ENCODE measurements around the gene DEPP1.

DNA sequence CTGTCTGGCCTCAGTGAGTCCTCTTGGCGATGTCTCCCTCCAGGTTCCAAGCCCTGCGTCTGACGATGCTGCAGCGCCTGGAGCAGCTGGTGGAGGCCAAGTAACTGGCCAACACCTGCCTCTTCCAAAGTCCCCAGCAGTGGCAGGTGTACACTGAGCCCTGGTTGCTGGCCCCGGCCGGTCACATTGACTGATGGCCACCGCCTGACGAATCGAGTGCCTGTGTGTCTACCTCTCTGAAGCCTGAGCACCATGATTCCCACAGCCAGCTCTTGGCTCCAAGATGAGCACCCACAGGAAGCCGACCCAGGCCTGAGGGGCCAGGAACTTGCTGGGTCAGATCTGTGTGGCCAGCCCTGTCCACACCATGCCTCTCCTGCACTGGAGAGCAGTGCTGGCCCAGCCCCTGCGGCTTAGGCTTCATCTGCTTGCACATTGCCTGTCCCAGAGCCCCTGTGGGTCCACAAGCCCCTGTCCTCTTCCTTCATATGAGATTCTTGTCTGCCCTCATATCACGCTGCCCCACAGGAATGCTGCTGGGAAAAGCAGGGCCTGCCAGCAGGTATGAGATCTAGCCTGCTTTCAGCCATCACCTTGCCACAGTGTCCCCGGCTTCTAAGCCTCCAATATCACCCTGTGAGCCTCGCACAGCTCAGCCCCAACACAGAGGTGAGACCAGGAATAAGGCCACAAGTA, 14.8 kb upstream of the DEPP1 start:
- no peak for TF ChIP-seq POLR2A (IDR thresholded peaks at IDR 0.05)
- TF ChIP-seq, protein P1, sequence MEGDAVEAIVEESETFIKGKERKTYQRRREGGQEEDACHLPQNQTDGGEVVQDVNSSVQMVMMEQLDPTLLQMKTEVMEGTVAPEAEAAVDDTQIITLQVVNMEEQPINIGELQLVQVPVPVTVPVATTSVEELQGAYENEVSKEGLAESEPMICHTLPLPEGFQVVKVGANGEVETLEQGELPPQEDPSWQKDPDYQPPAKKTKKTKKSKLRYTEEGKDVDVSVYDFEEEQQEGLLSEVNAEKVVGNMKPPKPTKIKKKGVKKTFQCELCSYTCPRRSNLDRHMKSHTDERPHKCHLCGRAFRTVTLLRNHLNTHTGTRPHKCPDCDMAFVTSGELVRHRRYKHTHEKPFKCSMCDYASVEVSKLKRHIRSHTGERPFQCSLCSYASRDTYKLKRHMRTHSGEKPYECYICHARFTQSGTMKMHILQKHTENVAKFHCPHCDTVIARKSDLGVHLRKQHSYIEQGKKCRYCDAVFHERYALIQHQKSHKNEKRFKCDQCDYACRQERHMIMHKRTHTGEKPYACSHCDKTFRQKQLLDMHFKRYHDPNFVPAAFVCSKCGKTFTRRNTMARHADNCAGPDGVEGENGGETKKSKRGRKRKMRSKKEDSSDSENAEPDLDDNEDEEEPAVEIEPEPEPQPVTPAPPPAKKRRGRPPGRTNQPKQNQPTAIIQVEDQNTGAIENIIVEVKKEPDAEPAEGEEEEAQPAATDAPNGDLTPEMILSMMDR (IDR thresholded peaks at IDR 0.05) = no peak
